ENCODE data around the gene INPP4B. TPM values are rescaled to one million over a fixed set of nuclear protein-coding genes. Genes with fewer than 3 reads are reported as not detected.

The INPP4B gene
- total and polyA plus RNA-seq, 2 of the 4 experiments (the other 2 are of a cell fraction): 1.8 to 14.0 TPM

DNA sequence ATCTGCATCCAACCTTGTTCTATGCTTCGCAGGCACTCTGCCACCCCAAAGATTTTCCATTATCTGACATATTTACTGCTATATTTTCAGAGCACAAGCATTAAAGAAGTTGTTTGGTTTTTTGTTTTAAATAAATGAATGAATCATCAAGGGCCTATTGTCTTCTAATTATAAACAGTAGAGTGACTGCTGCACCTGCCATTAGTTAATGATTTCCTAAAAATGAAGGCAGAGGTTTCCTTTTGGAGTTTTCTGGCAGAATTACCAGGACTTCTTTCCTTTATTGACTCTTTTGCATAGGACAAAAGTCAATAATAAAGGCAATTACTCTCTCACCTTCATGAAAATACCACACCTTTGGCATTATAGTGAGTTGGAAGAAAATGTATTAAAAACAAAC is 238.1 kb downstream of the INPP4B start:
- TF ChIP-seq USF2 (IDR thresholded peaks at IDR 0.05; ENCODE audit: low read depth, low read length) (no peak), BHLHE40 (IDR thresholded peaks at IDR 0.05; ENCODE audit: low read depth, low read length) (no peak), CHD1 (IDR thresholded peaks at IDR 0.05; ENCODE audit: low read depth, low read length) (no peak), POLR2A (IDR thresholded peaks at IDR 0.05; ENCODE audit: low read depth, low read length) (no peak), MAFK (IDR thresholded peaks at IDR 0.05; ENCODE audit: low read depth, low read length) (no peak), RFX5 (IDR thresholded peaks at IDR 0.05; ENCODE audit: low read depth, low read length) (no peak), CEBPB (IDR thresholded peaks at IDR 0.05; ENCODE audit: low read depth, low read length) (no peak), RCOR1 (IDR thresholded peaks at IDR 0.05; ENCODE audit: insufficient replicate concordance, low read length) (no peak)
- TF ChIP-seq, protein P1, sequence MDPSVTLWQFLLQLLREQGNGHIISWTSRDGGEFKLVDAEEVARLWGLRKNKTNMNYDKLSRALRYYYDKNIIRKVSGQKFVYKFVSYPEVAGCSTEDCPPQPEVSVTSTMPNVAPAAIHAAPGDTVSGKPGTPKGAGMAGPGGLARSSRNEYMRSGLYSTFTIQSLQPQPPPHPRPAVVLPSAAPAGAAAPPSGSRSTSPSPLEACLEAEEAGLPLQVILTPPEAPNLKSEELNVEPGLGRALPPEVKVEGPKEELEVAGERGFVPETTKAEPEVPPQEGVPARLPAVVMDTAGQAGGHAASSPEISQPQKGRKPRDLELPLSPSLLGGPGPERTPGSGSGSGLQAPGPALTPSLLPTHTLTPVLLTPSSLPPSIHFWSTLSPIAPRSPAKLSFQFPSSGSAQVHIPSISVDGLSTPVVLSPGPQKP (IDR thresholded peaks at IDR 0.05; ENCODE audit: borderline replicate concordance, low read depth, low read length): no peak
- Histone ChIP-seq H4K8ac (ENCODE audit: low read depth in 2 of 2, low read length in 2 of 2) (no peak overlapping the region), H3K18ac (ENCODE audit: low read depth, low read length) (no peak overlapping the region), H3K36me3 (ENCODE audit: control insufficient read depth, insufficient read depth, low read length) (no peaks in the 10 kb centered on the region), H4K91ac (ENCODE audit: insufficient read depth, low read depth, low read length) (no peak overlapping the region), H2BK120ac (ENCODE audit: low read depth, low read length) (no peak overlapping the region), H3K4me3 (ENCODE audit: insufficient read depth, low read depth, low read length) (no peak overlapping the region), H2BK20ac (ENCODE audit: low read depth, low read length) (no peak overlapping the region), H3K14ac (replicated peaks; ENCODE audit: low read depth, low read length) (no peak overlapping the region), H3K4me2 (ENCODE audit: low read depth, low read length) (no peak overlapping the region), H2BK5ac (ENCODE audit: low read depth, low read length, poor library complexity, severe bottlenecking) (no peak overlapping the region), H3K23ac (ENCODE audit: low read depth, low read length) (no peak overlapping the region), H4K5ac (ENCODE audit: low read depth, low read length) (no peak overlapping the region), H3K9me3 (ENCODE audit: control insufficient read depth, insufficient read depth, low read length) (peaks cover under 1% of the 10 kb centered on the region; the same call in 1 of the 2 replicates), H3K9me1 (ENCODE audit: insufficient read depth, low read length) (no peaks in the 10 kb centered on the region), H3K9ac (ENCODE audit: low read depth, low read length) (no peak overlapping the region), H3K4me1 (ENCODE audit: control insufficient read depth, insufficient read depth, low read length) (no peaks in the 10 kb centered on the region), H3K56ac (ENCODE audit: extremely low read depth, insufficient read depth, low read length) (no peak overlapping the region), H2AK5ac (ENCODE audit: low read depth, low read length) (no peak overlapping the region), H4K20me1 (ENCODE audit: insufficient read depth, low read length) (no peaks in the 10 kb centered on the region), H2AK9ac (replicated peaks; ENCODE audit: low read depth, low read length, poor library complexity) (no peak overlapping the region), H3K27me3 (ENCODE audit: control insufficient read depth, insufficient read depth, low read length) (no peaks in the 10 kb centered on the region), H2BK15ac (ENCODE audit: low read depth, low read length) (no peak overlapping the region), H3K79me1 (ENCODE audit: low read depth in 1 of 2, low read length in 2 of 2) (no peaks in the 10 kb centered on the region; a peak in 1 of 4 replicates), H2AFZ (replicated peaks; ENCODE audit: low read length, poor library complexity) (no peak overlapping the region), H3K27ac (ENCODE audit: insufficient read depth, low read length) (no peak overlapping the region), H3K4ac (ENCODE audit: low read depth, low read length) (no peak overlapping the region)
- CTCF ChIA-PET: no interaction called here
- no CpG with 5 or more reads among the region's 1 CpG for WGBS, 2 experiments (ENCODE audit: extremely low coverage in 2 of 2, insufficient read length in 1 of 2)
- in situ Hi-C loops (cut with MboI; ENCODE audit: low sequenced_read_pairs) (no loop called here), intact Hi-C loops (cut with micrococcal nuclease) (no loop called here), dilution Hi-C loops (cut with HindIII; ENCODE audit: low sequenced_read_pairs, unreplicated experiment) (no loop called here)
- DNase-seq (no peak), ATAC-seq (ENCODE audit: low read depth) (no peak)
- BruUV-seq (replicated peaks): no TSS peak
- POLR2A ChIA-PET (ENCODE audit: unreplicated experiment): no interaction called here
